NCI-H1105 (cell line): ENCODE results near the gene COX7B2.

Source experiments
- DNase-seq: peaks from one replicate; lab custom pipeline; 2025; lab: John Stamatoyannopoulos, UW

The COX7B2 gene

GRCh38 chr4:46909078-46909477, at the start of gene COX7B2:
COX7B2 (minus strand) TSS chr4:46909245; CDS start chr4:46735192, 174,053 bp downstream.
- no peak for DNase-seq

- no peak for DNase-seq
These were observed 47.4 kb upstream of the COX7B2 start for GRCh38 chr4:46956451-46956850.

- DNase-seq = no peak
These were observed 46.6 kb upstream of the COX7B2 start for GRCh38 chr4:46955601-46956000.

- no peak for DNase-seq
These were observed 45.6 kb upstream of the COX7B2 start for GRCh38 chr4:46954643-46955042.

- DNase-seq = no peak
These were observed 44.5 kb upstream of the COX7B2 start for GRCh38 chr4:46953564-46953963.

GRCh38 chr4:46952451-46952850, 43.4 kb upstream of the COX7B2 start:
- no peak for DNase-seq

- DNase-seq = no peak
These were observed 41.8 kb upstream of the COX7B2 start for GRCh38 chr4:46950826-46951225.

- no peak for DNase-seq
These were observed 40.8 kb upstream of the COX7B2 start for GRCh38 chr4:46949822-46950221.

- no peak for DNase-seq
These were observed 38.5 kb upstream of the COX7B2 start for GRCh38 chr4:46947541-46947940.

GRCh38 chr4:46946919-46947536, 38.0 kb upstream of the COX7B2 start:
- DNase-seq = no peak

GRCh38 chr4:46945062-46945461, 36.0 kb upstream of the COX7B2 start:
- DNase-seq = no peak

GRCh38 chr4:46944345-46944744, 35.3 kb upstream of the COX7B2 start:
- no peak for DNase-seq

- DNase-seq = no peak
These were observed 28.4 kb upstream of the COX7B2 start for GRCh38 chr4:46937493-46937892.

GRCh38 chr4:46934726-46935125, 25.7 kb upstream of the COX7B2 start:
- no peak for DNase-seq

GRCh38 chr4:46933686-46934085, 24.6 kb upstream of the COX7B2 start:
- DNase-seq = no peak

GRCh38 chr4:46931981-46932380, 22.9 kb upstream of the COX7B2 start:
- no peak for DNase-seq

GRCh38 chr4:46930891-46931290, 21.8 kb upstream of the COX7B2 start:
- no peak for DNase-seq

- no peak for DNase-seq
These were observed 18.2 kb upstream of the COX7B2 start for GRCh38 chr4:46927201-46927600.

GRCh38 chr4:46924789-46925529, 15.9 kb upstream of the COX7B2 start:
- no peak for DNase-seq

GRCh38 chr4:46922205-46922604, 13.2 kb upstream of the COX7B2 start:
- DNase-seq = no peak

GRCh38 chr4:46908148-46908547, 897 bp downstream of the COX7B2 start:
- DNase-seq = no peak

GRCh38 chr4:46900082-46900481, 9.0 kb downstream of the COX7B2 start:
- DNase-seq = no peak

- no peak for DNase-seq
These were observed 14.2 kb downstream of the COX7B2 start for GRCh38 chr4:46894826-46895225.

- no peak for DNase-seq
These were observed 19.0 kb downstream of the COX7B2 start for GRCh38 chr4:46890056-46890455.
